A549 (cell line): Measurements from ENCODE around the gene ZNF613. TPM values are rescaled to one million over a fixed set of nuclear protein-coding genes. Genes with fewer than 3 reads are reported as not detected.
A peak's percentile ranks its signal among the peaks of the same experiment; 100 is the strongest.

Experiments used
- ATAC-seq, 2 experiments: fragments of 200-7000 bp in 1 of 2; fragments of >200 bp in 1 of 2; cut with Nextera tagmentation in 1 of 2; cut with Tn5 transposase in 1 of 2; 3 replicates each; pipeline versions ENCODE4 v1.8.0 to v1.9.1; 2018 to 2020; ENCODE audit warnings: mild to moderate bottlenecking in 1 of 2, moderate library complexity in 1 of 2
- CTCF ChIA-PET: fragments of 300-600 bp; sonication (Branson Sonifier 250); formaldehyde crosslinking; extraction: SDS; loops from one replicate; lab custom pipeline; 2021; ENCODE audit warnings: antibody characterized with exemption, inconsistent platforms; lab: Yijun Ruan, JAX
- POLR2A ChIA-PET: fragments of 350-600 bp; formaldehyde crosslinking; extraction: SDS; loops from one replicate; lab custom pipeline; 2021; ENCODE audit warnings: antibody characterized with exemption, inconsistent platforms; lab: Yijun Ruan, JAX
- DNase-seq, 2 experiments: peaks; one replicate each; pipeline versions ENCODE4 v3.0.0 to v3.0.0-alpha.2; 2011 to 2016; ENCODE audit warnings: low read depth in 1 of 2, low spot score in 1 of 2
- FAIRE-seq: peaks from 2 replicates; lab custom pipeline; 2011; peaks lifted over from hg19 to GRCh38; lab: Jason Lieb, UNC
- H3K27ac ChIP-seq, 2 experiments: fragments of >200 bp; sonication (Bioruptor Twin); formaldehyde crosslinking; 3 replicates each; pipeline ENCODE4 v1.5.1; 2016 to 2017
- H3K4me1 ChIP-seq: fragments of >200 bp; sonication (Bioruptor Twin); formaldehyde crosslinking; 3 replicates; pipeline ENCODE4 v1.6.1; 2016
- H3K4me2 ChIP-seq: fragments of >200 bp; sonication (Bioruptor Twin); formaldehyde crosslinking; 3 replicates; pipeline ENCODE4 v1.6.1; 2016
- H3K4me3 ChIP-seq: fragments of >200 bp; sonication (Bioruptor Twin); formaldehyde crosslinking; 3 replicates; pipeline ENCODE4 v1.5.1; 2016
- H3K9me3 ChIP-seq: fragments of >200 bp; sonication (Bioruptor Twin); formaldehyde crosslinking; 3 replicates; pipeline ENCODE4 v1.6.1; 2016
- CBX2 ChIP-seq: fragments of 200-600 bp; sonication (generic); IDR thresholded peaks from 2 replicates; pipeline ENCODE4 v1.6.1; 2016; ENCODE audit warnings: low read depth, mild to moderate bottlenecking, borderline replicate concordance
- CEBPB ChIP-seq, 2 experiments: fragments of >200 bp in 1 of 2; sonication (Bioruptor Twin) in 1 of 2; formaldehyde crosslinking in 1 of 2; IDR thresholded peaks; 2 replicates each; pipeline ENCODE4 v1.6.1; 2012 to 2016
- CHD2 ChIP-seq: fragments of 150-350 bp; IDR thresholded peaks from 2 replicates; pipeline ENCODE4 v1.6.1; 2014; ENCODE audit warnings: low read length; ENCODE audit not compliant: partially characterized antibody
- CHD4 ChIP-seq: fragments of 200-600 bp; sonication (generic); IDR thresholded peaks from 2 replicates; pipeline ENCODE4 v1.6.1; 2016; ENCODE audit warnings: antibody characterized with exemption, mild to moderate bottlenecking, borderline replicate concordance
- CTCF ChIP-seq: fragments of >200 bp; sonication (Bioruptor Twin); formaldehyde crosslinking; IDR thresholded peaks from 3 replicates; pipeline ENCODE4 v1.5.1; 2016
- ELK1 ChIP-seq: fragments of 150-350 bp; IDR thresholded peaks from 2 replicates; pipeline ENCODE4 v1.6.1; 2014; ENCODE audit warnings: low read depth, mild to moderate bottlenecking, low read length
- FOSL2 ChIP-seq, 2 experiments: fragments of 450-650 bp in 1 of 2; fragments of >200 bp in 1 of 2; sonication (Bioruptor Twin) in 1 of 2; formaldehyde crosslinking; IDR thresholded peaks; 2 replicates each; pipeline versions ENCODE4 v1.5.0 to v1.6.1; 2016 to 2020; ENCODE audit warnings: mild to moderate bottlenecking in 1 of 2, moderate library complexity in 1 of 2
- FOXS1 ChIP-seq: fragments of 250-450 bp; sonication (Bioruptor Pico); IDR thresholded peaks from 2 replicates; pipeline ENCODE4 v1.5.0; 2020; ENCODE audit warnings: mild to moderate bottlenecking, moderate library complexity
- GATA3 ChIP-seq: IDR thresholded peaks from 2 replicates; pipeline ENCODE4 v1.6.1; 2012; ENCODE audit warnings: borderline replicate concordance
- HMGXB4 ChIP-seq: fragments of 250-450 bp; sonication (Bioruptor Pico); IDR thresholded peaks from 2 replicates; pipeline ENCODE4 v1.5.0; 2021; ENCODE audit warnings: mild to moderate bottlenecking, moderate library complexity, borderline replicate concordance
- HOXA7 ChIP-seq: fragments of 250-450 bp; sonication (Bioruptor Pico); IDR thresholded peaks from 2 replicates; pipeline ENCODE4 v1.5.0; 2020; ENCODE audit warnings: mild to moderate bottlenecking, moderate library complexity
- MAFK ChIP-seq: fragments of 450-650 bp; IDR thresholded peaks from 2 replicates; pipeline ENCODE4 v1.6.1; 2014; ENCODE audit not compliant: partially characterized antibody
- MYC ChIP-seq: IDR thresholded peaks from 2 replicates; pipeline ENCODE4 v1.6.1; 2012; ENCODE audit warnings: mild to moderate bottlenecking, inconsistent platforms, low read length, improper control_type of control experiment, borderline replicate concordance
- NFE2L2 ChIP-seq: fragments of 150-350 bp; conservative IDR thresholded peaks from 2 replicates; pipeline ENCODE4 v1.6.1; 2014; ENCODE audit warnings: low read length
- PBX3 ChIP-seq: IDR thresholded peaks from 2 replicates; pipeline ENCODE4 v1.6.1; 2012
- RAD21 ChIP-seq, 2 experiments: fragments of >200 bp in 1 of 2; sonication (Bioruptor Twin) in 1 of 2; formaldehyde crosslinking in 1 of 2; IDR thresholded peaks in 1 of 2; conservative IDR thresholded peaks in 1 of 2; 2 replicates in 1 of 2; 3 replicates in 1 of 2; pipeline ENCODE4 v1.6.1; 2012 to 2018; ENCODE audit warnings: inconsistent platforms in 1 of 2
- RARB ChIP-seq: fragments of 250-450 bp; sonication (Bioruptor Pico); IDR thresholded peaks from 2 replicates; pipeline ENCODE4 v1.8.0; 2021; ENCODE audit warnings: mild to moderate bottlenecking, moderate library complexity
- RNF2 ChIP-seq: fragments of 200-600 bp; sonication (generic); IDR thresholded peaks from 2 replicates; pipeline ENCODE4 v1.6.1; 2016; ENCODE audit warnings: low read depth, mild to moderate bottlenecking, antibody characterized with exemption, moderate library complexity, borderline replicate concordance
- SMC3 ChIP-seq: fragments of >200 bp; sonication (Bioruptor Twin); formaldehyde crosslinking; IDR thresholded peaks from 3 replicates; pipeline ENCODE4 v1.6.1; 2018; ENCODE audit warnings: inconsistent platforms
- ZFP36 ChIP-seq: fragments of 450-650 bp; IDR thresholded peaks from 2 replicates; pipeline ENCODE4 v1.6.1; 2014; ENCODE audit warnings: borderline replicate concordance; ENCODE audit not compliant: partially characterized antibody
- ZNF302 ChIP-seq: fragments of 250-450 bp; sonication (Bioruptor Pico); IDR thresholded peaks from 2 replicates; pipeline ENCODE4 v1.9.0; 2021; ENCODE audit warnings: inconsistent platforms, mild to moderate bottlenecking, moderate library complexity
- ZSCAN20 ChIP-seq: fragments of 250-450 bp; sonication (Bioruptor Pico); IDR thresholded peaks from 2 replicates; pipeline ENCODE4 v1.8.0; 2022; ENCODE audit warnings: mild to moderate bottlenecking, moderate library complexity
- WGBS: methylation state at CpG from one replicate; pipeline ENCODE4 v1.1.6; 2017; ENCODE audit errors: missing lambda C conversion rate; 5-methylcytosine and 5-hydroxymethylcytosine counted together
- polyA plus RNA-seq, 4 experiments: library from polyadenylated mRNA; depleted of rRNA in 3 of 4; stranded (reverse); fragments of >200 nt; fragmentation: RNase III in 1 of 4; extraction: RNeasy Plus Mini Kit Qiagen cat#74134 plus additional on column Dnase treatment in 1 of 4; gene quantifications; 2 replicates in 3 of 4; 3 replicates in 1 of 4; pipeline ENCODE4 v1.2.3, GENCODE V29; 2011 to 2017
- TF ChIP-seq, protein P1 (sequence below): fragments of 200-600 bp; sonication (generic); IDR thresholded peaks from 2 replicates; pipeline ENCODE4 v1.6.1; 2016; ENCODE audit warnings: antibody characterized with exemption, mild to moderate bottlenecking, moderate library complexity
- TF ChIP-seq, protein P2 (sequence below): fragments of >200 bp; sonication (Bioruptor Twin); formaldehyde crosslinking; IDR thresholded peaks from 3 replicates; pipeline ENCODE4 v1.6.1; 2016

The ZNF613 gene
- polyA plus RNA-seq, 2 of the 4 experiments (the other 2 are of a cell fraction), result 1.4 to 2.6 TPM

- Histone ChIP-seq H3K9me3 (peaks cover 91% of the 10 kb centered on the region), H3K4me1 (no peaks in the 10 kb centered on the region)
- TF ChIP-seq CBX2 (no peak), NFE2L2 (no peak), FOSL2 (IDR thresholded peaks at IDR 0.05) (no peak), FOSL2 (CRISPR knock-in tag; IDR thresholded peaks at IDR 0.05) (no peak), SMC3 (no peak), RAD21 (conservative IDR thresholded peaks at IDR 0.05 in 1 of 2, IDR thresholded peaks at IDR 0.05 in 1 of 2) (no peak), CTCF (no peak), CEBPB (IDR thresholded peaks at IDR 0.05) (no peak), HMGXB4 (no peak), ZFP36 (no peak), CHD4 (no peak), RARB (no peak), CHD2 (no peak), ZSCAN20 (CRISPR knock-in tag) (no peak), GATA3 (no peak)
- TF ChIP-seq, all 56 proteins: peak for 0
- no peak for FAIRE-seq
- POLR2A ChIA-PET, result no interaction called here
- WGBS, result 27% methylated on average over 8 of the region's 8 CpGs
- DNase-seq, result no peak
- CTCF ChIA-PET, result no interaction called here
- no peak overlapping the region for H3K4me3 ChIP-seq
- no peak overlapping the region for H3K27ac ChIP-seq
- ATAC-seq, result no peak
- no peak overlapping the region for H3K4me2 ChIP-seq
These were observed 5.3 kb upstream of the ZNF613 start for GRCh38 chr19:51921949-51922348.

GRCh38 chr19:51926426-51926783 lies 867 bp upstream of the ZNF613 start:
- CTCF ChIA-PET, result no interaction called here
- H3K4me3 ChIP-seq, result peak overlapping the region; percentile 55
- POLR2A ChIA-PET, result no interaction called here
- TF ChIP-seq RARB, result no peak
- no peak for TF ChIP-seq ELK1
- no peak for TF ChIP-seq CHD4
- TF ChIP-seq ZNF302 (CRISPR knock-in tag), result no peak
- no peak for TF ChIP-seq HOXA7 (CRISPR knock-in tag)
- TF ChIP-seq MYC, result no peak
- TF ChIP-seq, protein P1, sequence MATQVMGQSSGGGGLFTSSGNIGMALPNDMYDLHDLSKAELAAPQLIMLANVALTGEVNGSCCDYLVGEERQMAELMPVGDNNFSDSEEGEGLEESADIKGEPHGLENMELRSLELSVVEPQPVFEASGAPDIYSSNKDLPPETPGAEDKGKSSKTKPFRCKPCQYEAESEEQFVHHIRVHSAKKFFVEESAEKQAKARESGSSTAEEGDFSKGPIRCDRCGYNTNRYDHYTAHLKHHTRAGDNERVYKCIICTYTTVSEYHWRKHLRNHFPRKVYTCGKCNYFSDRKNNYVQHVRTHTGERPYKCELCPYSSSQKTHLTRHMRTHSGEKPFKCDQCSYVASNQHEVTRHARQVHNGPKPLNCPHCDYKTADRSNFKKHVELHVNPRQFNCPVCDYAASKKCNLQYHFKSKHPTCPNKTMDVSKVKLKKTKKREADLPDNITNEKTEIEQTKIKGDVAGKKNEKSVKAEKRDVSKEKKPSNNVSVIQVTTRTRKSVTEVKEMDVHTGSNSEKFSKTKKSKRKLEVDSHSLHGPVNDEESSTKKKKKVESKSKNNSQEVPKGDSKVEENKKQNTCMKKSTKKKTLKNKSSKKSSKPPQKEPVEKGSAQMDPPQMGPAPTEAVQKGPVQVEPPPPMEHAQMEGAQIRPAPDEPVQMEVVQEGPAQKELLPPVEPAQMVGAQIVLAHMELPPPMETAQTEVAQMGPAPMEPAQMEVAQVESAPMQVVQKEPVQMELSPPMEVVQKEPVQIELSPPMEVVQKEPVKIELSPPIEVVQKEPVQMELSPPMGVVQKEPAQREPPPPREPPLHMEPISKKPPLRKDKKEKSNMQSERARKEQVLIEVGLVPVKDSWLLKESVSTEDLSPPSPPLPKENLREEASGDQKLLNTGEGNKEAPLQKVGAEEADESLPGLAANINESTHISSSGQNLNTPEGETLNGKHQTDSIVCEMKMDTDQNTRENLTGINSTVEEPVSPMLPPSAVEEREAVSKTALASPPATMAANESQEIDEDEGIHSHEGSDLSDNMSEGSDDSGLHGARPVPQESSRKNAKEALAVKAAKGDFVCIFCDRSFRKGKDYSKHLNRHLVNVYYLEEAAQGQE, result no peak
- TF ChIP-seq PBX3, result no peak
- no peak for TF ChIP-seq CBX2
- no peak for TF ChIP-seq FOXS1 (CRISPR knock-in tag)
- no peak for TF ChIP-seq RNF2
- TF ChIP-seq MAFK, result no peak
- TF ChIP-seq, protein P2, sequence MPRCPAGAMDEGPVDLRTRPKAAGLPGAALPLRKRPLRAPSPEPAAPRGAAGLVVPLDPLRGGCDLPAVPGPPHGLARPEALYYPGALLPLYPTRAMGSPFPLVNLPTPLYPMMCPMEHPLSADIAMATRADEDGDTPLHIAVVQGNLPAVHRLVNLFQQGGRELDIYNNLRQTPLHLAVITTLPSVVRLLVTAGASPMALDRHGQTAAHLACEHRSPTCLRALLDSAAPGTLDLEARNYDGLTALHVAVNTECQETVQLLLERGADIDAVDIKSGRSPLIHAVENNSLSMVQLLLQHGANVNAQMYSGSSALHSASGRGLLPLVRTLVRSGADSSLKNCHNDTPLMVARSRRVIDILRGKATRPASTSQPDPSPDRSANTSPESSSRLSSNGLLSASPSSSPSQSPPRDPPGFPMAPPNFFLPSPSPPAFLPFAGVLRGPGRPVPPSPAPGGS, result no peak
- no peak for TF ChIP-seq ZFP36
- no peak for TF ChIP-seq RAD21 (conservative IDR thresholded peaks at IDR 0.05 in 1 of 2, IDR thresholded peaks at IDR 0.05 in 1 of 2)
- TF ChIP-seq SMC3, result no peak
- no peak for TF ChIP-seq CHD2
- no peak; a peak in 1 of 6 replicates for ATAC-seq
- no peak overlapping the region; a peak in 1 of 6 replicates for H3K27ac ChIP-seq
- peaks cover 85% of the 10 kb centered on the region for H3K9me3 ChIP-seq
- FAIRE-seq, result no peak
- no peak for DNase-seq
- 10% methylated on average over 11 of the region's 11 CpGs for WGBS
- no peaks in the 10 kb centered on the region for H3K4me1 ChIP-seq
- peak overlapping the region; percentile 41 for H3K4me2 ChIP-seq
